HG03060 (cell line): Measurements from ENCODE around the gene CNTNAP5.

Experiments
- ATAC-seq: cut with Tn5 transposase; IDR thresholded peaks from one replicate; pipeline ENCODE4 v1.9.1; 2021; ENCODE audit warnings: low read depth, moderate number of reproducible peaks; ENCODE audit not compliant: unreplicated experiment

Gene CNTNAP5

GRCh38 chr2:124756048-124756447, 731.0 kb downstream of the CNTNAP5 start:
- no peak for ATAC-seq

DNA sequence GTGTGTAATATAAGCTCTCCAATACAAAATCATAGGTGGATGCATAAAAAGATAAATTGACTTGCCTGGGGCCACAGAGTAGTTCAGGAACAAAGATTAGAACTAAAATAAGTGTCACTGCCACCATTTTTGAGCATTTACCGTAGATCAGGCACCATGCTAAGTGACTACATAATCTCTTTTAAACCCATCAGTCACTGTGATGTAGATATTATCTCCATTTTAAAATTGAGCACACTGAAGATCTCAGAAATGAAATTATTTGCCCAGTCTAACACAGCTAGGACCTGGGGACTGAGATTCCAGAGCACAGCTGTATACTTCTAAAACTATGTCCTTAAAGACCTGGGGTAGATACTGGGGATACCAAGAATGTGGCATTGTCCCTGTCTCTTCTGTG, 737.3 kb downstream of the CNTNAP5 start:
- no peak for ATAC-seq

GRCh38 chr2:124763611-124764010, 738.5 kb downstream of the CNTNAP5 start:
- no peak for ATAC-seq

DNA sequence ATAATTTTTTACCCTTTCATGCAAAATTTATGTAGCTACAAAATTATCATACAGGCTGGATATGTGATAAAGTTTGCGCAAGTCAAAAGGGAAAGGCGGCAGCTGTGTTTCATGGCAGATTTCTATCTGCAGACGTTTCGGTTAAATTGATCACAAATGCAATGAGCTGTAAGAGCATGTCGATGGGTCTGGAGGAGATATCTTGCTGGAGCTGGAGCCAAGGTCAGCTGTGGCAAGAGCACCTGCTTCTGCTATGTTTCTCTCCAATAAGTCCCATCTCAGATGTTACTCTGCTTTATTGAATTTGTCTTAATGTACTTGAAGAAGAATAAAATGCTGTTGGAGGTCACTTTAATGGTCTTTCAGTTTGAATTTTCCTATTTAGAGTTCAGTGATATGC, 749.7 kb downstream of the CNTNAP5 start:
- ATAC-seq: no peak

- no peak for ATAC-seq
Observed at GRCh38 chr2:124776332-124776731, 751.2 kb downstream of the CNTNAP5 start.

DNA sequence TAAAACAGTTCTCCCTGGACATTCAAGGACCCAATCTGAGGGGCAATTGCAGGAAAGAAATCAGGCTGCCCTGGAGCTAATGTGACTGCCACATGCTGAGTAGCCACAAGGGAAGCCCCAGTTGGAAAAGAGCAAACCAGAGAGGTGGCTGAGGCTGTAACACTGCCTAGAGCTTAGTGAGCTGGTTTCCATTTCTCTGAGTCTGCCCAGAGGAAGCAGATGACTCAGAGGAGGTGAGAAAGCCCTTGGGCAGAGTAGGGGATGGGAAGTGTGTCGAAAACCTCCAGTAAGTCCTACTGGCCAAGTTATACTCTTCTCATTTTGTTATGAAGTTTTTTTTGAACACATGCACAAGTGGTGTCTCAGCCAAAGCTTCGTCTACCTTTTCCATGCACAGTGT, 753.0 kb downstream of the CNTNAP5 start:
- ATAC-seq: no peak

DNA sequence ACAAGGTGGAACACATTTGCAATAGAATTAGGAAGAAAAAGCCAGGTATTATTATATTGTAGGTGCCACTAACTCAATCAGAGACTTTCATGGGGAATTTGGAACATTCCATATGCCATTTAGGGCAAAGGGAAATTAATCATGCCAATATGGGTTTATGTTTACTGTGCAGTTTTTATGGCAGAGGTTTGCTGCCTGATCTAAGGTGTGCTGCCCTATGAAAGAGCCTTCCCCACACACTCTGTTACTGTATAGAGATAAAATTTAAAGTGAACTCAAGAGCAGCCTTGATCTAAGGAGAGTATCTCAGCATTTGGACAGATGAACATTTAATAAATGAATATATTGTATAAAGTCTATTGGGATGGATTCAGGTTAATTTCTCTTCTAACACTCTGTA, 771.6 kb downstream of the CNTNAP5 start:
- ATAC-seq: no peak

DNA sequence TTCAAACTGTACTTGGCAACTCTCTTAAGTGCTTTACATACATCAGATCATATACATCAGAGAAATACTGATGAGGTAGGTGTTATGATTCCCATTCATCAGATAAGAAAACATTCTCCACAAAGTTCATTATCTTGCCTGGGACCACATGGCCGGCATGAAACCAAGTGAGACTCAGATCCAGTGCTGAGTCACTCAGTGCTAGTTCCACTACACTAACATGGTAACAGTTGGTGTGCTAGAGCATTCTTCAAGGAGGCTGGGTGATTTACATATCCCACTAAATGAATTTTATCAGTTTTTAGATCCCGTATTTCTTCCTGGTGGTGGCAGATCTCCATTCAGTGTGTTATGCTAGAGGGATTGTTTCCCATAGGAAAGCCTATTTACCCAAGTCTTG, 772.0 kb downstream of the CNTNAP5 start:
- ATAC-seq: no peak

DNA sequence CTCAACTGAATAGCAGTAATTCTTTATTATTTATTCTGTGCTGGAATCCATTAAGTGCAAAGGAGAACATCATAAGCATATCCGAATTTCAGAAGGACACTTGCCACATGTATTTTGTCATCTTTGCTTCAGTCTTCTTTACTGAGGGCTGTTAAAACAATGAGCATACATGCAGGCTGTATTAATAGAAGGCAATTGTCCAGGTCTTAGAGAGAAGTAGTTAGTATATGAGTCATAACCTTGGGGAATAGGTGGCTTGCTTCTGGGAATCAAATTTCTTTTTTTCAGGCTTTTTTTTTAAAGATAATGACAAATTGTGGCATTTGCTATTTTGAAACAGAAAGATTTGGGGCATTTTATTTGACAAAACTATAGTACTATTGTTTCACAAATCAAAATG, 773.5 kb downstream of the CNTNAP5 start:
- no peak for ATAC-seq

GRCh38 chr2:124804014-124804940, 779.2 kb downstream of the CNTNAP5 start:
- peak; percentile 70 for ATAC-seq

DNA sequence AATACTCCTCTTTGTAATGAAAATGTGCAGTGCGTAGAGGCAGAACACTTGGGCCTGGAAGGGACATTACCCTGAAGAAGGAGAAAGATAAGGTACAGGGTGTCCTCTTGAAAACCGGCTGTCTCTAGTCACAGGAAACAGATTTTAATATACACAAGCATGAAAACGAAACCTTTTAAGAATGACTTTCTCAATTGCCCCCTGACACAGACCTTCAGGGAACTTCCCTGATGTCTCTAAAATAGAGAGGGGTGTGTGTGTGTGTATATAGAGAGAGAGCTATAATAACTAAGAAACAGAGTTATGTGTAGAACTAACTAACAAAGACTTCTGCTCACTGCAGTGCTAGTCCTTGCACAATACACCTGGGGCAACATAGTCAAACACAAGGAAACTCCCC, 780.0 kb downstream of the CNTNAP5 start:
- no peak for ATAC-seq

- ATAC-seq: no peak
Observed at GRCh38 chr2:124810132-124810531, 785.0 kb downstream of the CNTNAP5 start.

- no peak for ATAC-seq
Observed at GRCh38 chr2:124814968-124815745, 790.1 kb downstream of the CNTNAP5 start.

DNA sequence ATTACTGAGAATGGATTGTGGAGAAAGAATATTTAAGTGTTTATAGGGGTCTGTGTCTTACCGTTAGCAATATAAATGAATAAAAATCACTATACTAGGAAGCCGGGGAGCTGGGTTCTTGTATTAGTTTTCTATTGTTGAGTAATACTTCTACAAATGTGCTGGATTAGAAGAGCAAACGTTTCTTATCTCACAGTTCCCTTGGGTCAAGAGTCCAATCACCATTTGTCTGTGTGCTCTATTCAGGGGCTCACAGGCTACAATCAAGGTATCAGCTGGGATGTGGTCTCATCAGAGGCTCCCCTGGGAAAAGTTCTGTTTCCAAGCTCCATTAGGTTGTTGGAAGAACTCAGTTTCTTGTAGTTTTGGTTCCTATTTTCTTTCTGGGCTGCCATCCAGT, 790.9 kb downstream of the CNTNAP5 start:
- no peak for ATAC-seq

DNA sequence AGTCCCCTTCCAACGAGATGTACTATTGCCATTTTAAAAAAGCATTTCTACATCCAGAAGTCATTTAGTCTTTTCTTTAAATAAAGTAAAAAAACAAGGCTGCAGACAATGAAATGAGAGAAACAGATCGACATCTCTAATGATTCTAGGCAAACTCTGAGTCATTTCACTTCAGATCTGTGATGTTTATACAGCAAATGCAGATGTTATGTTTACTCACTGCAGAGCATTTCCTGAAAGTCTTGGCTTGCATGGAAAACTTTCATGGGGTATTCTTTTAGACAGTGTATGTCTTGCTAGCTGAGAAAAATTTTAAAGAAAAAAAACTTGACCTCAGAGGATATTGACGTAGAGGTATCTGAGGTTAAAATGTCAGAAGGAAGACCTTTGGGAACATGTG, 797.4 kb downstream of the CNTNAP5 start:
- no peak for ATAC-seq

- no peak for ATAC-seq
Observed at GRCh38 chr2:124824441-124824840, 799.4 kb downstream of the CNTNAP5 start.

GRCh38 chr2:124832521-124832920, 807.4 kb downstream of the CNTNAP5 start:
- no peak for ATAC-seq

DNA sequence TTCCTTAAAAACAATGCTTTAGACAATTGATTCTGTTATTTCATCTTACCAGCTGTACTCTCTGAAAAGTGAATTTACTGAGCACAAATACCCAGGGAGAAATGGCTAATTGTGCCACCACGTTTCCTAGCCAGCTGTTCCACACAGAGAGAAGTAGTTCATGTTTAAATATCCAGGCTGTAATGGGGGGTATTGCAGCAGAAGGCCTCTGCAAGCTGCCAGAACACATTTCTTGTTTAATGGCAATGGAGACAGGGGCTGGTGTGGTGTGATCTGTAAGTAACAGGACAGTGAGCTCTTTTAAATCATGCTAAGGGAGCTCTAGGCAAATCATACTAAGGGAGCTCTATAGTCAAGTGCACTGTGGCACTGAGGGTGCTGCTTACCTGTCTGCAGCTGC, 809.2 kb downstream of the CNTNAP5 start:
- ATAC-seq: no peak

GRCh38 chr2:124835331-124835730, 810.2 kb downstream of the CNTNAP5 start:
- ATAC-seq: no peak

- no peak for ATAC-seq
Observed at GRCh38 chr2:124836416-124836815, 811.3 kb downstream of the CNTNAP5 start.

DNA sequence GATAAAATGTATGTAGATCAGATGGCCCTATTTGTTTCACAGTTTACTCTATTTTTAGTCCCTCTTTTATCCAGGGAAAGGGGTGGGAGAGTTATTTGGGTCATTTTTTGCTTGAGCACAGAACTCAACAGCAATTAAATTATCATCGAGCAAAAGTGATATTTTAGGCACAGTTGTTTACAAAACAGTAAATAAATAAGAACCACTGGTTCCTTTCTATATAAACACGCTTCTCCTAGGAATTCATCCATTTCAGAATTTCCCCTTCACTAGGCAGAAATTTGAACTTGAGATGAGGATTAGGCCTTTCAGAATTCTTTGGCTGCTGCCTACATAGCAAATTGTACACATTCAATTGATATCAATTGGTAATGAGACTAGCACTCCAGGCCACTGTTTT, 812.4 kb downstream of the CNTNAP5 start:
- ATAC-seq: no peak

DNA sequence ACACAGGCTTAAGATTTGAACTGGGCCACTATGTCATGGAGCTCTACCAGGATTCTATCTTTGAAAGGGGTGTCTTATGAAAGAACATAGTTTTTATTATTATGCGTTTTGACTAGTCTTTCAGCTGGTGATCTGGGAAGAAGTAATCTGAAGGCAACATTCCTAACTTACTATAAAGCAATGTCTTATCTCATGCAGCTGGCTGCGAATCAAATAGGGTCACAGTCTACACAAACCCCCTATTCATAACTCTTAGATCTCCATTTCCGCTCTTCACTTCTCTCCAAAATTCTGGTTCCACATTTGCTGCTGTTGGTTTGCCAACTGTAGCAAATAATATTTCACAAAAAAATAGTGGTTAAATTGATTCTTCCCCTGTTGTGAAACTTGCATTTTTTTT, 813.3 kb downstream of the CNTNAP5 start:
- ATAC-seq: no peak
